HL-60 (cell line): ENCODE data around the gene GRM8.

Experiments
- DNase-seq, 2 experiments: peaks; one replicate each; pipeline ENCODE4 v3.0.0-alpha.2; 2010 to 2020; ENCODE audit warnings: low read depth in 1 of 2, low spot score in 1 of 2
- H3K27ac ChIP-seq: fragments of 250-450 bp; sonication (Bioruptor Pico); replicated peaks from 2 replicates; pipeline ENCODE4 v1.5.1; 2020; ENCODE audit warnings: mild to moderate bottlenecking, moderate library complexity
- H3K27me3 ChIP-seq: fragments of 250-450 bp; sonication (Bioruptor Pico); 2 replicates; pipeline ENCODE4 v1.5.1; 2021; ENCODE audit warnings: mild to moderate bottlenecking, moderate library complexity; ENCODE audit not compliant: insufficient read depth, poor library complexity, severe bottlenecking
- H3K4me3 ChIP-seq: replicated peaks from 2 replicates; pipeline ENCODE4 v1.5.1; 2011; ENCODE audit warnings: mild to moderate bottlenecking, control low read depth, low read length; ENCODE audit not compliant: insufficient read depth
- CTCF ChIP-seq: IDR thresholded peaks from one replicate; pipeline ENCODE4 v1.5.1; 2011; ENCODE audit warnings: low read length, control low read depth, inconsistent platforms; ENCODE audit not compliant: insufficient read depth
- GABPA ChIP-seq: IDR thresholded peaks from 2 replicates; pipeline ENCODE4 v1.6.1; 2012; ENCODE audit warnings: low read depth
- POLR2AphosphoS5 ChIP-seq: IDR thresholded peaks from 2 replicates; pipeline ENCODE4 v1.6.1; 2012; ENCODE audit warnings: low read depth
- REST ChIP-seq: IDR thresholded peaks from 2 replicates; pipeline ENCODE4 v1.6.1; 2012; ENCODE audit warnings: low read depth; ENCODE audit not compliant: insufficient replicate concordance
- SPI1 ChIP-seq: IDR thresholded peaks from 2 replicates; pipeline ENCODE4 v1.6.1; 2012; ENCODE audit warnings: low read depth, mild to moderate bottlenecking, borderline replicate concordance

The GRM8 gene

GRCh38 chr7:127000725-127001124, 252.0 kb downstream of the GRM8 start:
- DNase-seq = no peak
- no peak overlapping the region for H3K4me3 ChIP-seq
- H3K27ac ChIP-seq = no peak overlapping the region
- TF ChIP-seq CTCF = no peak
- TF ChIP-seq SPI1 = no peak
- TF ChIP-seq GABPA = no peak
- no peak for TF ChIP-seq REST
- no peak for TF ChIP-seq POLR2AphosphoS5
- no peaks in the 10 kb centered on the region for H3K27me3 ChIP-seq

GRCh38 chr7:126996659-126997058, 256.1 kb downstream of the GRM8 start:
- Histone ChIP-seq H3K4me3 (no peak overlapping the region), H3K27ac (no peak overlapping the region), H3K27me3 (no peaks in the 10 kb centered on the region)
- TF ChIP-seq POLR2AphosphoS5 (no peak), CTCF (no peak), REST (no peak), SPI1 (no peak), GABPA (no peak)
- no peak for DNase-seq

- DNase-seq = peak; percentile 88 to 97
- peak overlapping the region; percentile 77 for H3K27ac ChIP-seq
- TF ChIP-seq SPI1 = peak; percentile 94
- no peak for TF ChIP-seq GABPA
- TF ChIP-seq CTCF = no peak
- TF ChIP-seq POLR2AphosphoS5 = peak; percentile 97
- peak; percentile 19 for TF ChIP-seq REST
Measured at GRCh38 chr7:126993626-126994213, 259.0 kb downstream of the GRM8 start.

More at GRCh38 chr7:126993626-126994213, 259.0 kb downstream of the GRM8 start:
- Histone ChIP-seq H3K4me3 (no peak overlapping the region), H3K27me3 (no peaks in the 10 kb centered on the region)
